Inflammatory macrophage treated with lipopolysaccharide for 4 hours (primary cell): ENCODE data around the gene TTC28.

Experiments
- DNase-seq: peaks from one replicate; pipeline ENCODE4 v3.0.0-alpha.2; 2020

Gene TTC28

DNA sequence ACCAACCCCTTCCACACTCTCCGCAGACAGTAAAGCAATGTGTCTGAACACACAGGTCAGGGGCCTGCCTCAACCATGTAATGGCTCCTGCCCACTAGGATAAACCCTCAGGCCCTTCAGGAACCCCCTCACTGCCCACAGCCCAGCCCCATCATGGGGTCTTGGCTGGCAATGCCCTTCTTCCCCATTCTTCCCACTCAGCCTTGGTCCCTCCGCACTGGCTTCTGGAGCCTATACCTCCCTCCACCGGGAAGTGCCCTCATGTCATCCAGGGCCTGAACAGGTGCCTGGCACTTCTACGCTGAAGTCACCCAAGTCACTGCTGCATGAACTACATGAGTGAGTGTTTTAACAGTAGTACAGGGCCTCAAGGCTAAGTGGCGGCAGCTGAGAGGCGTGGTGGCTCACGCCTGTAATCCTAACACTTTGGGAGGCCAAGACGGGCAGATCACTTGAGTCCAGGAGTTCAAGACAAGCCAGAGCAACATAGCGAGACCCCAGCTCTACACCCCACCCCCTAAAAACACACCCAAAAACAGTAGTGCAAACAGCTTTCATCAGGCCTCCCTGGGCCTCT lies 685.8 kb downstream of the TTC28 start:
- DNase-seq: no peak

DNA sequence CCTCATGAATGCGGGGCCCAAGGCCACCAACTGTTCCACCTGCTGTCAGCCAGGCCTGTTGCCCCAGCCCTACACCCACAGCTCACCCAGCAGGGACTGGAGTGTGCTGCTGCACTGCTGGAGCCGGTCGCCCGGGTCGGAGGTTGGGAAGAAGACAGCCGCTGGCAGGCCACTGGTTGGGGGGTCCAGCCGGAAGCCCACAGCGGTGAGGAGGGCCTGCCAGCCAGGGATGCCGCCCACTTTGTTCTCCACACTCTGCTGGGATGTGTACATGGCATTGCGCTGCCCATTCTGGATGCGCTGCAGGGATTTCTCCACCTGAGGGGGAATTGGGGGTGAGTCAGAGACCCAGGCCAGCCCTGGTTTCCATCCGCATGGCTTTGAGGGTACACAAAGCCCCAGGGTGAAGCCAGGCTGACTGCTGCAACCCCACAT lies 686.4 kb downstream of the TTC28 start:
- DNase-seq: no peak

DNA sequence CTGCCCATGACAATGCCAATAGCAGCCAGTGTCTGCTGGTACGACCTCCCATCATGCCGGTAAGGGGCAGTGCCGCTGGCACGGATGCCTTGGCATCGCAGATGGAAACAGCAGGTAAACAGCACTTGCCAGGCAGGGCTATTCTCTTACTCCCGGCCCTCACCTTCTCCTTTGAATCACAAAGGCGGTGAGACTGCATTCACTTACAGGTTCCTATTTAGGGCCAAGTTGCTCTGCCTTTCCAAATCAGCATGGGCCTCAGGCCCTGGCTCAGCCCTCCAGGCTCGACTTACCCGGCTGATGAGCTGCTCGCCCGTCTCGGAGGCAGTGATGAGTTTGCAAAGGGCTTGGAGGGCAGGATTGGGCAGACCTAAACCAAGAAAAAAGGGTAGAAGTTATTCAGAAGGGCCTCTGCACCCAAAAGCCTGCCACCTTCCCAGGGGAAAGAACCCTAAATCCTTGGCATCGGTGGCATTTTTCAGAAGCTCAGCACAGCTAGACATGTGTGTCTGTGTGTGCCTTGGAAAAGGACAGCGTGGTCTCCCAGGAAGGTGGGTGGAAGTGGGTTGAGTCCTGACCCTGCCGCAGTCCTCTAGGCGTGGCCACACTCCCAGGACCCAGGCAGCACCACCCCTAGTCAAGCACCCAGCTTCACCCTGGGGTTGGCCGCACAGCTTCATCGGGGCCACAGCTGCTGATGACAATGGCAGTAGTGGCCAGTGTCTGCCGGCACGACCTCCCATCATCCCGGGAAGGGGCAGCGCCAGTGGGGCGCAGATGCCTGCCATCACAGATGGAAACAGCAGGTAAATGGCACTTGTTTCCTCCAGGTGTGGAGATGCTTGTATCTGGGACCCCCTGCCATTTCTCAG lies 687.1 kb downstream of the TTC28 start:
- no peak for DNase-seq

DNA sequence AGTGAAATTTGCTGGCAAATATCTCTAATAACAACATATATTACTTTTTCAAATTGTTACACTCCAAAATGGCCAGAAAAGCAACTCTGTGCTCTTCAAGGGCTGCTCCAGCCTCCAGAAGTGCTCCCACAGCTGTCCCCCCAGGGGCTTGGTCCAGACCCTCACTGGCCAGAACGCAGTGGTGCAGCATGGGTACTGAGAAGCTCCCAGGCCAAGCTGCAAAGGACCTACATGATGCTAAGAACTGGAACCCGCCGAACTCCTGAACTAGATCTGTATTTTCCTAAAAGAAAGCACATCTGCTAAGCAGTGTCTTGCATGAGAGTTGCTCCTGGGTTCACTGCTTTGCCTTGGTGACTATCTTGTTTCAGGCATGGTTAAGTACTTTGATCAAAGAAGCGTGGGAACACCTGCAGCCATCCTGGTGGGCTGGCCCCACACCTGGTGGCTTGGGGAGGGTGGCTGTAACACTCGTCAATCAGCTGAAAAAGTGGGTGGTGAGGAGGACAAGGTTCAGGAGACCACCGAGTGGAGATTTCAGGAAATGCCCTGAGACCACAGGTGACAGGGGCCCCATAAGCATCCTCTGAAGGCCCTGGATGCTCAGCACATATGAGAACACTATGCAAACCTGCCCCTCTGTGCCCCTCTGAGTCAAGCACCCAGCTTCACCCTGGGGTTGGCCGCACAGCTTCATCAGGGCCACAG lies 687.9 kb downstream of the TTC28 start:
- DNase-seq: no peak

DNA sequence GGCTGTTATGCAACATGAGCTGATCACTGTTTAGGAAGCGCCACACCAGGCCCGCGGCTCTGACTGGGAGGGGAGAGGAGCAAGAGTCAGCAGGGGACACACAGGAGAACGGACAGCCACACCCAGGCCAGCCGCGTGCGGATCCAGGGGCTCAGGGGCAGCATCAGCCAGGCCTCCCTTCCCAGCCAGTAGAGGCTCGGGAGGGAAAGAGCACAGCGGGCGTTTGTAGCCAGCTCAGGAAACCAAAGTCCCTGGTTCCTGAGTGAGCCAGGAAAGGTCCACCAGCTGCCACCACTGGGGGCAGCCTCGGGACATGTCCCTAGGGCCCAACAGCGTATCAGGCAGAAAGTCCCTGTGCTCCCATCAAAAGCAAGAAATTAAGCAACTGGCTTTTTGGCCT lies 688.8 kb downstream of the TTC28 start:
- DNase-seq: no peak

DNA sequence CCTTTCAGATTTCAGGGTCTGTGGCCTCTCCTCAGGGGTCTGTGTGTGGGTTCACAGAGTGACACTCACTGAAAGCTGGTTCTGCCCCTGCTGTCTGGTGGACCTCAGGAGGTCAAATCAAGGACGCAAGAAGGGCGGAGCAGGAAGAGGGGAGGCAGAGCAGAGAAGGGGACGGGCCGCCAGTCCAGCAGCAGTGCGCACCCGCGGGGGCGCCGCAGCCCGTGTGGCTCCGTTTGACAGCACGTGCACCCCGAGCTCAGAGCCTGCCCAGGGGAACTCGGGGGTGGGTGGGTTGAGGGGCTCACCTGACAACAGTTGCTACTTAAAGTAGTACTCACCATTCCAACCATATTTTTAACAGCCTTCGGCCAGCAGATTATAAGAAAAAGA lies 689.2 kb downstream of the TTC28 start:
- DNase-seq: no peak

DNA sequence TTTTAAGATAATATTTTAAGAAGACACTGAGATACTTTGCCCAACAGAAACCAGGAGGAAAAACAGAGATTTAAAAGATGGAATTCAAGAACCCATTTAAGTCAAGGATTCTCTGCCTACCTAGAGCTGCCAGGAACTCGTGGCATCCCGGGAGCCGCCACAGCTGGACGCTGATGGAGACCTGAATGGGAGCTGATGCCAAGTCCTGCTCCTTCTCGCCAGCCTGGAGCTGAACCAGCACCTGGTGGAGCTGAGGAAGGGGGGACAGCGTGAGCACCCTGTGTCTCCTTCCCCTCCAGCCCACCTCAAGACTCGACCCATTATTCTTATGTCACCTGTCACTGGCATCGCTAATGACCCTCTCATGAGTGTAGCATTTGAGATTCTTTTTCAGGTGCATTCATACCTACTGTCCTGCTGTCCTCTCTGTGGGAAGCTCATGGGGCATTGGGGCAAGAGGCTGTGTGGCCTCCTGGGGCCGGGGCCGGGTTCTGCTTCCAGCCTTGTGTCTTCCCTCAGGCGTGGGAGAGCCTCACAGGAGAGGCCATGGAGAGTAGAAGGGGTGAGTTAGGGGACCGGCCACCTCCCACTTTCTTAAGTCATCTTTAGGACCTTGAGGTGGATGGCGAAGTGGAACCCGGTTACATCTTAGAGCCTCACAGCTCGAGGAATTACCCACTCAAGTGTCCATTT lies 689.7 kb downstream of the TTC28 start:
- no peak for DNase-seq

DNA sequence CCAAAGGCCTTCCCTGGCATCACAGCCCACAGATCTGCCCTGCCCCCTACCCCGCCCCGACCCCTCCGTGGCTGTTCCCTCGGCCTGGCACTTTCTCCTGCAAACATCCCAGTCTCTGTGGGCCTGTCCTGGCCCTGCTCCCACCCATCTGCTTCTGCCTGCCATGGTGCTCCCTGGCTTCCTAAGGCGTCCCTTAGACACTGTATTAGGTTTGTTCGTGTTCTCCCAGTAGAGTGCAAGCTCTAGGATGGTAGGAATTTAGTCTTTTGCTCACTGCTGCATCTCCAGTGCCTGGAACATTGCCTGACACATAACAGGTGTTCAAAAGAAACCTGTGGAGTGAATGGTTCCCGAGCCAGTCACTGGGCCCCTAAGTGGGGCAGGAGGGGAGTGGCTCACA lies 690.9 kb downstream of the TTC28 start:
- DNase-seq: no peak

DNA sequence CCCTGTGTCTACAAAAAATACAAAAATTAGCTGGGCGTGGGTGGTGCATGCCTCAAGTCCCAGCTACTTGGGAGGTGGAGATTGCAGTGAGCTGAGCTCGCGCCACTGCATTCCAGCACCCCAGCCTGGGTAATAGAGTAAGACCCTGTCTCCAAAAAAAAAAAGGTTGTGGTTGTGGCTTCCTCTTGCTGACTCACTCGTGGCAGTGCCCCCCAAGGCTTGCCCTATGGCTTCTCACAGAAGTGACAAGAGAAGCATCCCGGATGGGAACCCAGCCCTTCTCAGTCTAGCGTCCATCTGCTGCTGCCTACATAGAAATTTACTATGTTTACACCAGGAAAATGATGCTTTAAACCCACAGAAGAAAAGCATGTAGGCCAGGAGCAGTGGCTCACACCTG lies 692.1 kb downstream of the TTC28 start:
- no peak for DNase-seq

DNA sequence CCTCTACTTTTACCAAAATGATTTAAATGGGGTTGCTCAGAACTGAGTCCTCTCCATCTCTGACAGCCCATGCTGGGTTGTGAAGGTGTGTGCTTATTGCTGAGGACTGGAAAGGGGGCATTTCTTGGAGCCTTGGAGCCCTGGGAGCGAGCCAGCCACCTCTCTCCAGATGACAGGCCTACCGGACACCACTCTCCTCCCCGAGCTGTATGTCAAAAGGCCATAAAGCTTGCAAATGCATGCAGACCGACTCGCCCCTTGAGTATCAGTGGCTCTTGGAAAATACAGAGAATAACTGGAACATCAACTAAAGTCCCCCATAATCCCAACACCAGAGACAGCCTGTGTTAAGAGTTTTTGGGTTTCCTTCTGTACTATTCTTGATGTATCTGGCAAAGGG lies 692.7 kb downstream of the TTC28 start:
- DNase-seq: no peak

DNA sequence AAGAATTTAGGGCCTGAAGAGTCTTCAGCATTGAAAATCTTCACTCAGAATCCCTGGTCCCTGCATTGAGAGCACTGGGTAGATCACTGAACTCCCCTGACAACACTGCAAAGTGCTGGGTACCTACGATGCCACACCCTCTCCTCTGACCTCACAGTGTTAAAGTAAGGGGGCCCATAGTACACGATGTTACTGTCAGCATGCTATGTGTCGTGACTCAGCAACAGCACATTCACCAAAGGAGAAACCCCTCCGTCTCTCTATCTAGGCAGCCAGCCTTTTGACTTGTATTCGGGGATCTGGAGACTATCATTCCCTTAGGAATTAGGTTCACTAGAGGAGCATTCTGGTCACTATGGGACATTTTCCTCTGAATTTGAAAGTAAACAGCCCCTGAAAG lies 693.2 kb downstream of the TTC28 start:
- DNase-seq: no peak

DNA sequence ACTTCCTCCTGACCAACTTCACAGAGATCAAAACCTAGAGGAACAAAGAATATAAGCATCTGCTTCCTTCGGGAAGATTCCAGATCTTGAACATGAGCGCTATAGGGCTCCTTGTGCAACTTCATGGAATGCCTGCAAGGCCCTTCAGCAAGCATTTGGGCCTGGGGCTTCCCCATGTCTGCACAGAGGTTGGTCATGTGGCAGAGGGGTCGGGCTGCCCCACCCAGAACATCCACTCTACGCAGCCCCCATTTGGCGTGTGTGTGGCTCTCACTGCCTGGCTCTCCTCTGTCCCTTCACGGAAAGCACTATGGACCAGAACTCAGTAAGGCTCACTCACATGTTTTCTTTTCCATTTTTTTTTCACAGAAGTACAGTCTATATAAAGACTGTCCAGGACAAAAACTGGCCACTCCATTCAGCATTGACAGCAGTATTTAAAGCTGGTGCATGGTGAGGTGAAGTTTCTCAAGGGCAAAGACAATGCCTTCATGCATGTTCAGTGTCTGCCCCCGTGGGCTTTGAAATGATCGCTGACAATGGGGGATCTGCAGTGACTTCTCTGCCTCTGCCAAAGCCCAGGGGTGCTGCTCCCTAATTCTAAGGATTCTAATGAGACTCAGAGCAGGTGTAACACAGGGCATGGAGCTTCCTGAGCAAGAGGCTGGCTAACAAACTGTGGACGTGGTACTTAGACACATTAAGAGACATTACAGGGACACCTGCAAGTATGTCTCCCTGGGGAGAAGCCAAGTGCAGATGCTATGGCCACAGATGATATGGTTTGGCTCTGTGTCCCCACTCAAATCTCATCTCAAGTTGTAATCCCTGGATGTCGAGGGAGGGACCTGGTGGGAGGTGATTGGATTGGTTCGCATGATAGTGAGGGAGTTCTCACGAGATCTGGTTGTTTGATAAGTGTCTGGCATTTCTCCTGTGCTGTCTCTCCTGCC lies 694.0 kb downstream of the TTC28 start:
- DNase-seq: no peak

DNA sequence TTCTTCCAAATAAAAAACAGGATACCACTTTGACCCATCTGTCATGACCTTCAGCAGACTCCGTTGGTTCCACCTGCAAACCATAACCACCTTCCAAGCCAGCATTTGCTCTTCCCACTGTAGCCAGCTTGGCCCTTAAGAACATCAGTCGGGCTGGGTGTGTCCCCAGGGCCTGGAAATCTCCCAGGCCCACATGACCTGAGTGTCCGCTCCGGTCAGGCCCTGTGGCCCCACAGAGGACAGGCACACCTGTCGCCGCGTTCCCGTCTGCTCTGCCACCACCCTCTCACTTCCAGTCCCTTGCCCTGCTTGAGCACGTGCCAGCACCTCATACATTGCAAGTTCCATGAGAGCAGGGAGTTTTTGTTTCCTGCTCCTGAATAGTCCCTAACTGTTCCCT lies 694.9 kb downstream of the TTC28 start:
- DNase-seq: no peak

DNA sequence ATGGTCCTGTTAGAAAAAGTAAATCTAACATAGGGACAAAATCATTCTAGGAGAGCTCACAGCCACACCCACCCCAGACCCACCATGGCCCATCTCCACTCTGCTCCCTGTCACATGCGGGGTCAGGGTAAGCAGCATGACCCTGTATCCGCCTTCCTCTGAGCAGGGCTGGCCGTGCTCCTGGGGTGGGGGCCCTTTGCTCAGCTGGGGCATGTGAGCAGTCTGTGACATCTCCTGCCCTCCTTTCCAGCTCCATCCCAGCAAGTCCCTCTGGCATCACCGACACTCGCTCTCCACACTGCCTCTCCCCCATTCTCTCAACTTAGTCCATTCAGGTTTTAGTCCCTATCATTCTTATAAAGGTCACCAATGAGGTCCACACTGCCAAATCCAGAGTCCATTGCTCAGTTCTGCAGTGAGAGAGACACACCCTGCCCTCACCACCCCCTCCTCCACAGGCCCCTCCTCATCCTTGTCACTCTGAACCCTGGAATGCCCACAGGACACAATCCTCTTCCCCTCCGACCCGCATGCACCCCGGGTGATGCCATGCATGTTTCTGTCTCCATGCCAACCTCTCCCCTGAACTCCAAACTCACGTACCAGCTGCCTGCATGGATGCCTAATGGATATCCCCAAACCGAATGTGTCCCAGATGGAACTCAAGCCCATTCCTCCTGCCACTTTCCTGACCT lies 695.5 kb downstream of the TTC28 start:
- no peak for DNase-seq

DNA sequence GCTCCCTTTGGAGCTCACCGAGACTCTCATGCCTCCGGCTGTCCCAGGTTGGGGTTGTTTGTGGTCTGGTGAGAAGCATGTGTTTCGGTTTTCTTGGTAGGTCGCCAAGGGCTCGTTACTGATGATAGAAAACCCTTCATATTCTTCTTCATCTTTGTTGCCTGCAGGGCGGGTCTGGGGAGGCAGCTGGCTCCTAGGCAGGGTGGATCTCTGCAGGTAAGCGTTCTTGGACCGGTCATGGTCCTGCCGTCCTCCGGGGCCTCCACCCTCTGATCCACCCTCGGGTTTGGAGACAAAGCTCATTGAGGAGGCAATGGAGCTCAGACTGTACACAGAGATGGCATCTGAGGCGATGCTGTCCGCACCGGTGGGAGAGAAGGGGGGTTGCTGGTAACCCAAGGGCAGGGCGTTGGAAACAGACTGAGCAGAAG lies 696.3 kb downstream of the TTC28 start:
- no peak for DNase-seq

DNA sequence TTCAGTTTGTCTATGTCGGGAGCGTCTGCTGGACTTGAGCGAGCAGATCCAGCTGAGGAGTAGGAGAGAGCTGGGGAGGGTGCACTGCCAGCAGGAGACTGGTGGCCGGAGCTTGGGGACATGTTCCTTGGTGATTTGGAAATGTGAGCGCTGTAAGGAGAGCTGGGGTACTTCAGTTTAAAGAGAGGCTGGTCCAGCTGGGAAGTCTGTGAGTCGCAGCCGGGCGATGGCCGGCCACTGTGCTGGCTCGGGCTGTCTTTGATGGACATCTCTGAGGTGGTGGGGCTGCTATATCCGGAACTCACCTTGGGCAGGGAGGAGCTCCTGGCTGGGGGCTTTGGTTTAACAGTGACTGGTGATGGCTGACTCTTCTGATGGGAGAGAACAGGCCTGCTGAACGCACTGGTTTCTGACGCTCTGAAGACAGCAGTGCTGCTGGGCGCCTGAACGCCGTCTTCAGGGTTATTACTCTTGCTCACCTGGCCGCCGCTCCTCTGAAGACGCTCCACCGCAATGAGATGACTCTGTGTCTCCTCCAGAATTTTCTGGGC lies 696.9 kb downstream of the TTC28 start:
- DNase-seq: no peak

DNA sequence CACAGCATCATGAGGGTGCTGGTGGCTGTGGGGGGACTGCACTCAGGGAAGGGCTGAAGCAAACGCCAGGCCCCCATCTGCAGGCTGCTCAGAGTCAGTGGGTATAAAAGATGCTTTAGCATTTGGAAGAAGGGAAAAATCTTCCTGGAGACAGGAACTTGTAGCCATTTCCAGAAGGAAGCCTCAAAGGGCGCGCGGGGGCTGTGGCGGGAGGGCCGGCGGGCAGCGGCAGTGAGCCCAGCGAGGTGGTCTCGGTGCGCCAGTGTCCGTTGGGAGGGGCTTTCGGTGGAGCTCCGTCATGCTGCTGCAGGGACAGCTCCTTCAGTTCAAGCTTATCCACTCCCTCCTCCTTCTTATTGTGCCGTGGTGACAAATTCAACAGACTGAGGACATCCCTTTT lies 697.5 kb downstream of the TTC28 start:
- no peak for DNase-seq

DNA sequence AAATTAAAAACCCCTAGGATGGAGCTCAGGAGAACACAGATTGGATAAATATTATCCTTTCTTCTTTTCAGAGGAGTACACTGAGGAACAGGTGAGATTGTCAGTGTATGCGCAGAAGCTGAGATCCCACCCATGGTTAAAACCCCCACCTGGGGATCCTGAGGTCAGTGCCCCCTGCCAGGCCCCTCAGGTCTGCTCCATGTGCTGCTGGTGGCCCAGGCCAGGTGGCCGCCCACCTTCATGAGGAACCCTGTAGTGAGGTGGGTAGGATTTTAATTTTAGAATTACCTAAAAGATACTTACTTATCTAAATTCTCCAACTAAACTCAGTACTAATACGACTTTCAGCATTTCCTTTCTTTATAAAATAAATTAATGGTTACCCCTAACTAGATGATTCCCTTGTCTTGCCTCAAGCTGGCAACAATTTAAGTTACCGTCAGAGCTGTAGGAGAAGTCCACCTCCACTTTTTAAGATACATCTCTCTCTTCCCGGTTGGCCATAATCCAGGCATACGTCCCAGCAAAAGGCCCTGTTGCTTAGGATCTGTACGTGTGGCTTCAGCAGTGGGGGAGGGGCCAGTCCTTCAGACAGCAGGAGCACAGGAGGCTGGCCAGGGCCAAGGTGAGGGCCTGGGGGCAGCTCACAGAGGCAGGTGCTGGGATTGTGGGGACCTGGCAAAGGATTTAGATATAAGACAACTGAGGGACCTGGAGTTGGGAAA lies 699.1 kb downstream of the TTC28 start:
- DNase-seq: no peak

DNA sequence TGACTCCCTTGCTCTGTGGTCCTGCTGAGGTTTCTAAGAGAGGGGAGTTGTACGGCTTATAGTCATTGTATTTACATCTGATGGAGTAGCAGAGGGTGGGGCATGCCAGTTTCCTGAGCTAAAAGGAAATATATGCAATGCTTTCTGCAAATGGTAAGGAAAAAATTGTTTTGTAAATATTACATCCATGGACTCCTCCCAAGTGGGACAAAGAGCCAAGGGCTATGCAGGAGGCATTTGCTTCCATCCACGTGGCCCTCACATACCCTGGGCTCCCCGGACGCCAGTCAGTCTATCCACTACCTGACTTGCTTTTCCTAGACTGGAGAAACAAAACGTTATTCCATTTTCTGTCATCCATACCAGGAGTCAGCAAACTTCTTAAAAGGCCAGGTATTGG lies 700.8 kb downstream of the TTC28 start:
- no peak for DNase-seq

DNA sequence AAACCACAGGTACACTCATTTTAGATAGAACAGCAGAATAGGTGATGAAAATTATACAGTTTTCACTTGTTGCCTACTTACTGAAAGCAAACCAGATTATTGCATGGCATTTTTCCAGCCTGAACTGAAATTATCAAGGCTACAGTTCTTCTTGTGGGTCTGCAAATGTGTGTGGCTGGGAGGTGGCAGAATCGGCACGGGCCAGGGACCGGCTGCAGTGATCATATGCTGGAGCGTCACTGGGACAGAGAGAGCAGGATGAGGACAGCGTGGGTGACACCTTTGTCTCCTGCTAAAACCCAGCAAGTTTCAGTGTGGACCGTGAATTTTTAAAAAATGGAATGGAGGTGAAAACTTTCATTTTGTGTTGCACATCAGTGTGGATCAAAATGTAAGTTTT lies 701.3 kb downstream of the TTC28 start:
- no peak for DNase-seq

DNA sequence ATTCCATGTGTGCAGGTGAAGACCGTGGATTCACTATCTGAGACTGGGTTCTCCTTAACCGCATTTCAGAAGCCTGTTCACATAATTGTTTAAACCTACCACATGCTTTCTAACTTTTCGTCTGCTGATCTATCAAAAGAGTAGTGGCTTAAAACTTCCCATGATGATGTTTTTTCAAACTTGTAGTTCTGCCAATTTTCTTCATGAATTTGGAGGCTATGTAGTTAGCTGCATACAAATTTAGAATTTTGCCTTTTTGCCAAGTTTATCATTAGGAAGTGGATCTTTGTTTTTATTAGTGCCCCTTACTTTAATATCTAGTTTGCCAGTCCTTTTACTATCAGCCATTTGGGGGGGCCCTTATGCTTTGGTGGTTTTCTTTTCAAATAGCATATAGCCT lies 703.1 kb downstream of the TTC28 start:
- DNase-seq: no peak
